ENCODE measurements around the gene HES1. TPM values are rescaled to one million over a fixed set of nuclear protein-coding genes. Genes with fewer than 3 reads are reported as not detected.
"Not testable (repeated sequence)": the region's sequence is repeated elsewhere in the genome, so short reads cannot be mapped to it uniquely, and the experiment has no call there.

HES1 gene
- total and polyA plus RNA-seq, 10 of the 15 experiments (the other 5 are each of a cell fraction or from before 2014, with no cell fraction given) = 0.46 to 5.3 (median 2.3) TPM

DNA sequence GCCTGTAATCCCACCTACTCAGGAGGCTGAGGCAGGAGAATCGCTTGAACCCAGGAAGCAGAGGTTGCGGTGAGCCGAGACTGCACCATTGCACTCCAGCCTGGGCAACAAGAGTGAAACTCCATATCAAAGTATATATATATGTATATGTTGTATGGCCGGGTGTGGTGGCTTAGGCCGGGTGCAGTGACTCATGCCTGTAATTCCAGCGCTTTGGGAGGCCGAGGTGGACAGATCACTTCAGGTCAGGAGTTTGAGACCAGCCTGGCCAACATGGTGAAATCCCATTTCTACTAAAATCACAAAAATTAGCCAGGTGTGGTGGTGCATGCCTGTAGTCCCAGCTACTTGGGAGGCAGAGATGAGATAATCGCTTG lies 7.0 kb upstream of the HES1 start:
- H3K36me3 ChIP-seq (ENCODE audit: control insufficient read depth in 2 of 2, insufficient read depth in 2 of 2, low read length in 1 of 2); ATAC-seq; H4K20me1 ChIP-seq (ENCODE audit: control insufficient read depth, insufficient read depth); FAIRE-seq; DNase-seq (ENCODE audit: low read depth, low spot score); in situ Hi-C loops (cut with MboI); POLR2A ChIA-PET; H3K9me3 ChIP-seq (replicated peaks; ENCODE audit: control insufficient read depth, insufficient read depth, low read length); H3K9ac ChIP-seq (ENCODE audit: control insufficient read depth, insufficient read depth, low read length); H3K4me3 ChIP-seq; H3K79me2 ChIP-seq (ENCODE audit: control insufficient read depth, insufficient read depth, low read length); intact Hi-C loops (cut with micrococcal nuclease; ENCODE audit: unreplicated experiment); H3K4me2 ChIP-seq (ENCODE audit: control insufficient read depth, insufficient read depth); H3K27ac ChIP-seq (ENCODE audit: control insufficient read depth, insufficient read depth); H2AFZ ChIP-seq (ENCODE audit: control insufficient read depth, low read depth, low read length); H3K27me3 ChIP-seq (replicated peaks in 1 of 2; ENCODE audit: control insufficient read depth in 2 of 2, insufficient read depth in 2 of 2, low read length in 1 of 2); BruUV-seq (replicated peaks): not testable (repeated sequence)
- H3K4me1 ChIP-seq (ENCODE audit: control insufficient read depth, insufficient read depth, low read length) = peaks cover 30% of the 10 kb centered on the region
- ChIA-PET RAD21 (ENCODE audit: unreplicated experiment) (interaction anchor here (1.3 kb wide), 1 partner anchor 28 kb away, joined by 3 read pairs; no protein-coding TSS in a partner anchor), SMC1A (ENCODE audit: uncharacterized antibody, unreplicated experiment) (interaction anchor here (1.0 to 5.2 kb wide), 7 partner anchors 9 to 187 kb away, joined by 3 to 23 read pairs (median 11); no protein-coding TSS in a partner anchor), CTCF (interaction anchor here (1.0 to 2.5 kb wide), 5 partner anchors 26 to 187 kb away, joined by 3 to 9 read pairs (median 4); no protein-coding TSS in a partner anchor)
- 95% methylated on average over 8 of the region's 8 CpGs for WGBS (ENCODE audit: insufficient coverage, insufficient replicate concordance, low lambda C conversion rate, missing lambda C conversion rate)

DNA sequence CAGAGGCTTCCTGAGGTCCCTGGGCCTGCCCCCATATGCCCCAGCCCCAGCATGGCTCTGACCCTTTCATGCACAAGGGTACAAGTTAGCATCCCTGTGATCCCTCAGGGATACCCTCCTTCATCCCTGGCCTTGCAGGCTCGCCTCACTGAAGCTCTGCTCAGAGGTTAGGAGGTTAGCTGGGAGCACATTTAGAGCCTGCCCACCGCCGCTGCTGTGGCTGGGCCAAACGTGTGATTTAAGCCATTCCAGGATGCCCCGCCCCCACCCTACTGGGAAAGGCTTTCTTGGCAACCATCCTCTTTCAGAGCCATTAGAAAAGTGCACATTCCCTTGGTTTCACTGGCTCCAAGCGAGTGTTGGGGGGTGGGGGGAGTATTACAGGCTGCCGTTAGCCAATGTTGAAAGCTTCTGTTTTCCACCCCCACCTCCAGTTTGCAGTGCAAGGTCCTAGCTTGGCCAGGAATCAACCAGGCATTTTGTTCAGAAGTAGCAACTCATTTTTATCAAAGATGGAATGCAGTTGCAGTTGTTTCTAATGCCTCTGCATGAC lies 6.3 kb upstream of the HES1 start:
- H3K4me2 ChIP-seq (ENCODE audit: control insufficient read depth, insufficient read depth) = no peak overlapping the region
- SMC1A ChIA-PET (ENCODE audit: uncharacterized antibody, unreplicated experiment) = interaction anchor here (0.8 to 5.2 kb wide), 10 partner anchors 8 to 186 kb away, joined by 3 to 23 read pairs (median 9); no protein-coding TSS in a partner anchor
- ATAC-seq (no peak), DNase-seq (ENCODE audit: low read depth, low spot score) (no peak), FAIRE-seq (no peak)
- H3K36me3 ChIP-seq (ENCODE audit: control insufficient read depth in 2 of 2, insufficient read depth in 2 of 2, low read length in 1 of 2) = no peaks in the 10 kb centered on the region
- intact Hi-C loops (cut with micrococcal nuclease; ENCODE audit: unreplicated experiment) = loop anchor here (2.0 kb wide), 1 partner anchor 159 kb away; no protein-coding TSS in a partner anchor
- H3K9me3 ChIP-seq (replicated peaks; ENCODE audit: control insufficient read depth, insufficient read depth, low read length) = peaks cover 4% of the 10 kb centered on the region; the same call in 2 of the 3 replicates
- H3K79me2 ChIP-seq (ENCODE audit: control insufficient read depth, insufficient read depth, low read length) = no peaks in the 10 kb centered on the region
- in situ Hi-C loops (cut with MboI) = loop anchor here (10.0 kb wide), 1 partner anchor 345 kb away; no protein-coding TSS in a partner anchor
- CTCF ChIA-PET = interaction anchor here (1.1 to 3.1 kb wide), 6 partner anchors 25 to 464 kb away, joined by 3 to 10 read pairs (median 6); no protein-coding TSS in a partner anchor
- no peaks in the 10 kb centered on the region for H4K20me1 ChIP-seq (ENCODE audit: control insufficient read depth, insufficient read depth)
- H3K4me1 ChIP-seq (ENCODE audit: control insufficient read depth, insufficient read depth, low read length) = peaks cover 30% of the 10 kb centered on the region
- BruUV-seq (replicated peaks) = no TSS peak
- no peak overlapping the region for H3K4me3 ChIP-seq
- POLR2A ChIA-PET = interaction anchor here (0.5 to 1.9 kb wide), 2 partner anchors 26 to 179 kb away, joined by 4 to 6 read pairs; no protein-coding TSS in a partner anchor
- H3K27ac ChIP-seq (ENCODE audit: control insufficient read depth, insufficient read depth) = no peak overlapping the region
- WGBS (ENCODE audit: insufficient coverage, insufficient replicate concordance, low lambda C conversion rate, missing lambda C conversion rate) = 98% methylated on average over 7 of the region's 7 CpGs
- RAD21 ChIA-PET (ENCODE audit: unreplicated experiment) = interaction anchor here (0.9 to 3.1 kb wide), 5 partner anchors 12 to 186 kb away, joined by 3 to 24 read pairs (median 11); no protein-coding TSS in a partner anchor
- peaks cover 0 to 3% of the 10 kb centered on the region in 2 experiments; a peak in 3 of 4 replicates for H3K27me3 ChIP-seq (replicated peaks in 1 of 2; ENCODE audit: control insufficient read depth in 2 of 2, insufficient read depth in 2 of 2, low read length in 1 of 2)
- H2AFZ ChIP-seq (ENCODE audit: control insufficient read depth, low read depth, low read length) = no peak overlapping the region
- H3K9ac ChIP-seq (ENCODE audit: control insufficient read depth, insufficient read depth, low read length) = no peak overlapping the region
- TF ChIP-seq TARDBP (IDR thresholded peaks at IDR 0.05; ENCODE audit: borderline replicate concordance) = no peak
- TF ChIP-seq, protein P1, sequence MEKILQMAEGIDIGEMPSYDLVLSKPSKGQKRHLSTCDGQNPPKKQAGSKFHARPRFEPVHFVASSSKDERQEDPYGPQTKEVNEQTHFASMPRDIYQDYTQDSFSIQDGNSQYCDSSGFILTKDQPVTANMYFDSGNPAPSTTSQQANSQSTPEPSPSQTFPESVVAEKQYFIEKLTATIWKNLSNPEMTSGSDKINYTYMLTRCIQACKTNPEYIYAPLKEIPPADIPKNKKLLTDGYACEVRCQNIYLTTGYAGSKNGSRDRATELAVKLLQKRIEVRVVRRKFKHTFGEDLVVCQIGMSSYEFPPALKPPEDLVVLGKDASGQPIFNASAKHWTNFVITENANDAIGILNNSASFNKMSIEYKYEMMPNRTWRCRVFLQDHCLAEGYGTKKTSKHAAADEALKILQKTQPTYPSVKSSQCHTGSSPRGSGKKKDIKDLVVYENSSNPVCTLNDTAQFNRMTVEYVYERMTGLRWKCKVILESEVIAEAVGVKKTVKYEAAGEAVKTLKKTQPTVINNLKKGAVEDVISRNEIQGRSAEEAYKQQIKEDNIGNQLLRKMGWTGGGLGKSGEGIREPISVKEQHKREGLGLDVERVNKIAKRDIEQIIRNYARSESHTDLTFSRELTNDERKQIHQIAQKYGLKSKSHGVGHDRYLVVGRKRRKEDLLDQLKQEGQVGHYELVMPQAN (conservative IDR thresholded peaks at IDR 0.05) = no peak
- no peak for TF ChIP-seq NBN (IDR thresholded peaks at IDR 0.05)
- no peak for TF ChIP-seq STAT1 (conservative IDR thresholded peaks at IDR 0.05)
- no peak for TF ChIP-seq JUNB (IDR thresholded peaks at IDR 0.05)
- no peak for TF ChIP-seq SUPT20H (IDR thresholded peaks at IDR 0.05; ENCODE audit: borderline replicate concordance, control insufficient read depth, low read depth, low read length)
- TF ChIP-seq, protein P2, sequence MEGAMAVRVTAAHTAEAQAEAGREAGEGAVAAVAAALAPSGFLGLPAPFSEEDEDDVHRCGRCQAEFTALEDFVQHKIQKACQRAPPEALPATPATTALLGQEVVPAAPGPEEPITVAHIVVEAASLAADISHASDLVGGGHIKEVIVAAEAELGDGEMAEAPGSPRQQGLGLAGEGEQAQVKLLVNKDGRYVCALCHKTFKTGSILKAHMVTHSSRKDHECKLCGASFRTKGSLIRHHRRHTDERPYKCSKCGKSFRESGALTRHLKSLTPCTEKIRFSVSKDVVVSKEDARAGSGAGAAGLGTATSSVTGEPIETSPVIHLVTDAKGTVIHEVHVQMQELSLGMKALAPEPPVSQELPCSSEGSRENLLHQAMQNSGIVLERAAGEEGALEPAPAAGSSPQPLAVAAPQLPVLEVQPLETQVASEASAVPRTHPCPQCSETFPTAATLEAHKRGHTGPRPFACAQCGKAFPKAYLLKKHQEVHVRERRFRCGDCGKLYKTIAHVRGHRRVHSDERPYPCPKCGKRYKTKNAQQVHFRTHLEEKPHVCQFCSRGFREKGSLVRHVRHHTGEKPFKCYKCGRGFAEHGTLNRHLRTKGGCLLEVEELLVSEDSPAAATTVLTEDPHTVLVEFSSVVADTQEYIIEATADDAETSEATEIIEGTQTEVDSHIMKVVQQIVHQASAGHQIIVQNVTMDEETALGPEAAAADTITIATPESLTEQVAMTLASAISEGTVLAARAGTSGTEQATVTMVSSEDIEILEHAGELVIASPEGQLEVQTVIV (IDR thresholded peaks at IDR 0.05; ENCODE audit: borderline replicate concordance, partially characterized antibody) = no peak
- no peak for TF ChIP-seq NFXL1 (IDR thresholded peaks at IDR 0.05; ENCODE audit: borderline replicate concordance)
- TF ChIP-seq, protein P3, sequence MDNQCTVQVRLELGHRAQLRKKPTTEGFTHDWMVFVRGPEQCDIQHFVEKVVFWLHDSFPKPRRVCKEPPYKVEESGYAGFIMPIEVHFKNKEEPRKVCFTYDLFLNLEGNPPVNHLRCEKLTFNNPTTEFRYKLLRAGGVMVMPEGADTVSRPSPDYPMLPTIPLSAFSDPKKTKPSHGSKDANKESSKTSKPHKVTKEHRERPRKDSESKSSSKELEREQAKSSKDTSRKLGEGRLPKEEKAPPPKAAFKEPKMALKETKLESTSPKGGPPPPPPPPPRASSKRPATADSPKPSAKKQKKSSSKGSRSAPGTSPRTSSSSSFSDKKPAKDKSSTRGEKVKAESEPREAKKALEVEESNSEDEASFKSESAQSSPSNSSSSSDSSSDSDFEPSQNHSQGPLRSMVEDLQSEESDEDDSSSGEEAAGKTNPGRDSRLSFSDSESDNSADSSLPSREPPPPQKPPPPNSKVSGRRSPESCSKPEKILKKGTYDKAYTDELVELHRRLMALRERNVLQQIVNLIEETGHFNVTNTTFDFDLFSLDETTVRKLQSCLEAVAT (IDR thresholded peaks at IDR 0.05) = no peak
- no peak for TF ChIP-seq RFX5 (IDR thresholded peaks at IDR 0.05; ENCODE audit: low read depth, low read length)

All from GM12878 (cell line).